ENCODE data around the gene ARL6IP5. TPM values are rescaled to one million over a fixed set of nuclear protein-coding genes. Genes with fewer than 3 reads are reported as not detected.

The ARL6IP5 gene
- total RNA-seq, 1 experiment from 2014 or later, result 41.5 TPM

DNA sequence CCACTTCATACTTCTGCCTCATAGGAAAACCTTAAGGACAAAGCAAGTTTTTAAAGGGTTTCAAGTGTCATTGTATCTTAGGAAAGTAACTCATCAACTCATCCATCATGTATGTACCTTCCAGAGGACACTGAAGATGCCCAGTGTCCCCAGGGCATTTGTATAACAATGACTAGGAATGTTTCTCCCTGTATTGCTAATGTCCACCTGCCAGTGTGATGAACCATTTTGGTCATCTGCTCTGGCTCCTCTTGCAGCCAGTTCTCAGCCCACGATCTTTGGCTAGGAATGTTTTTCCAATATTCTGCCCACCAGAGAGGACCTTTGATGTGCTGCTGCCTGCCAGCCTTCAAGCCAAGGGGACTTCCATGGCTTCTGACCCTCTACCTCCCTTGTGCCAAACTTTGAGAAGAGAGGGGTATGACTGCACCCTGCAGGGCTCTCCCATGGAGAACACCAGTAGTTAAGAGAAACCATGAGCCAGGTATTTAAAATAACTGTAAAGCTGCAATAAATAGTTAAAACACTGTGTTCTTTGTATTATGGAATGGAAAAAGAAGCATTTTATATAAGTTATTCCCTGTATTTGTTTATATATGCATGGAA, 26.3 kb downstream of the ARL6IP5 start:
- H3K9me3 ChIP-seq (ENCODE audit: control insufficient read depth, insufficient read depth, low read depth, low read length), result no peaks in the 10 kb centered on the region
- no peak overlapping the region for H3K4me3 ChIP-seq (ENCODE audit: low read depth in 2 of 2, low read length in 2 of 2)
- H3K27me3 ChIP-seq (ENCODE audit: control insufficient read depth, insufficient read depth, low read length), result no peaks in the 10 kb centered on the region
- H3K36me3 ChIP-seq (ENCODE audit: control insufficient read depth, insufficient read depth, low read length), result no peaks in the 10 kb centered on the region
- intact Hi-C loops (cut with micrococcal nuclease; ENCODE audit: unreplicated experiment) (no loop called here), in situ Hi-C loops (cut with HindIII; ENCODE audit: low pct_unique_long_range_greater_than_20kb, low sequenced_read_pairs) (no loop called here)
- no TSS peak for BruUV-seq (replicated peaks)
- TF ChIP-seq, protein P1, sequence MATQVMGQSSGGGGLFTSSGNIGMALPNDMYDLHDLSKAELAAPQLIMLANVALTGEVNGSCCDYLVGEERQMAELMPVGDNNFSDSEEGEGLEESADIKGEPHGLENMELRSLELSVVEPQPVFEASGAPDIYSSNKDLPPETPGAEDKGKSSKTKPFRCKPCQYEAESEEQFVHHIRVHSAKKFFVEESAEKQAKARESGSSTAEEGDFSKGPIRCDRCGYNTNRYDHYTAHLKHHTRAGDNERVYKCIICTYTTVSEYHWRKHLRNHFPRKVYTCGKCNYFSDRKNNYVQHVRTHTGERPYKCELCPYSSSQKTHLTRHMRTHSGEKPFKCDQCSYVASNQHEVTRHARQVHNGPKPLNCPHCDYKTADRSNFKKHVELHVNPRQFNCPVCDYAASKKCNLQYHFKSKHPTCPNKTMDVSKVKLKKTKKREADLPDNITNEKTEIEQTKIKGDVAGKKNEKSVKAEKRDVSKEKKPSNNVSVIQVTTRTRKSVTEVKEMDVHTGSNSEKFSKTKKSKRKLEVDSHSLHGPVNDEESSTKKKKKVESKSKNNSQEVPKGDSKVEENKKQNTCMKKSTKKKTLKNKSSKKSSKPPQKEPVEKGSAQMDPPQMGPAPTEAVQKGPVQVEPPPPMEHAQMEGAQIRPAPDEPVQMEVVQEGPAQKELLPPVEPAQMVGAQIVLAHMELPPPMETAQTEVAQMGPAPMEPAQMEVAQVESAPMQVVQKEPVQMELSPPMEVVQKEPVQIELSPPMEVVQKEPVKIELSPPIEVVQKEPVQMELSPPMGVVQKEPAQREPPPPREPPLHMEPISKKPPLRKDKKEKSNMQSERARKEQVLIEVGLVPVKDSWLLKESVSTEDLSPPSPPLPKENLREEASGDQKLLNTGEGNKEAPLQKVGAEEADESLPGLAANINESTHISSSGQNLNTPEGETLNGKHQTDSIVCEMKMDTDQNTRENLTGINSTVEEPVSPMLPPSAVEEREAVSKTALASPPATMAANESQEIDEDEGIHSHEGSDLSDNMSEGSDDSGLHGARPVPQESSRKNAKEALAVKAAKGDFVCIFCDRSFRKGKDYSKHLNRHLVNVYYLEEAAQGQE (IDR thresholded peaks at IDR 0.05; ENCODE audit: insufficient read depth in 1 of 2, low read depth in 2 of 2, low read length in 1 of 2), result no peak
- TF ChIP-seq POLR2AphosphoS5 (IDR thresholded peaks at IDR 0.05; ENCODE audit: low read depth, low read length) (no peak), SIN3A (IDR thresholded peaks at IDR 0.05; ENCODE audit: borderline replicate concordance, insufficient read depth, low read depth, low read length) (no peak), TCF7L2 (IDR thresholded peaks at IDR 0.05; ENCODE audit: low read depth, low read length) (no peak)
- TF ChIP-seq, protein P2, sequence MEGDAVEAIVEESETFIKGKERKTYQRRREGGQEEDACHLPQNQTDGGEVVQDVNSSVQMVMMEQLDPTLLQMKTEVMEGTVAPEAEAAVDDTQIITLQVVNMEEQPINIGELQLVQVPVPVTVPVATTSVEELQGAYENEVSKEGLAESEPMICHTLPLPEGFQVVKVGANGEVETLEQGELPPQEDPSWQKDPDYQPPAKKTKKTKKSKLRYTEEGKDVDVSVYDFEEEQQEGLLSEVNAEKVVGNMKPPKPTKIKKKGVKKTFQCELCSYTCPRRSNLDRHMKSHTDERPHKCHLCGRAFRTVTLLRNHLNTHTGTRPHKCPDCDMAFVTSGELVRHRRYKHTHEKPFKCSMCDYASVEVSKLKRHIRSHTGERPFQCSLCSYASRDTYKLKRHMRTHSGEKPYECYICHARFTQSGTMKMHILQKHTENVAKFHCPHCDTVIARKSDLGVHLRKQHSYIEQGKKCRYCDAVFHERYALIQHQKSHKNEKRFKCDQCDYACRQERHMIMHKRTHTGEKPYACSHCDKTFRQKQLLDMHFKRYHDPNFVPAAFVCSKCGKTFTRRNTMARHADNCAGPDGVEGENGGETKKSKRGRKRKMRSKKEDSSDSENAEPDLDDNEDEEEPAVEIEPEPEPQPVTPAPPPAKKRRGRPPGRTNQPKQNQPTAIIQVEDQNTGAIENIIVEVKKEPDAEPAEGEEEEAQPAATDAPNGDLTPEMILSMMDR (IDR thresholded peaks at IDR 0.05), result no peak
- H3K4me1 ChIP-seq (ENCODE audit: control insufficient read depth, insufficient read depth, low read length), result no peaks in the 10 kb centered on the region
- ChIA-PET POLR2A (no interaction called here), CTCF (no interaction called here)
- ATAC-seq, result no peak
- H3K27ac ChIP-seq (ENCODE audit: low read length), result no peak overlapping the region
- DNase-seq (ENCODE audit: low read depth, low spot score), result no peak

DNA sequence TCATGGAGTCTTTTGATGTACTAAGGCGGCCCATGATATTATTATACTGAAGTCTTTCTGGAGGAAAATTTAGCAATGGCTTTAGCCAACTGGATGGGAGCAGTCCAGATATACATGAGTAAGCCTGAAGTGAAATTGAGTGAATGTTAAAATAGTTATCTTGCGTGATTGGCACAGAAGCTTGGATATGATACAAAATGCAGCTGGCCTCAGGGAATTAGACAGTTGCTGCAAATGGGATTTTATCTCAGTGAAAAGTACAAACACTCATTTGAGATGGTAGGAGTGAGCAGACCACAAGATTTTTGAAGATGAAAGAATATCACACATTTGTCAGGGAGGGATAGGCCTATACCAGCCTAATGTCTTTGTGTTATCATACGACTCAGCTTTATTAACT, 28.8 kb downstream of the ARL6IP5 start:
- H3K36me3 ChIP-seq (ENCODE audit: control insufficient read depth, insufficient read depth, low read length), result no peaks in the 10 kb centered on the region
- no peaks in the 10 kb centered on the region for H3K27me3 ChIP-seq (ENCODE audit: control insufficient read depth, insufficient read depth, low read length)
- TF ChIP-seq, protein P2 (IDR thresholded peaks at IDR 0.05), result no peak
- TF ChIP-seq SIN3A (IDR thresholded peaks at IDR 0.05; ENCODE audit: borderline replicate concordance, insufficient read depth, low read depth, low read length), result no peak
- TF ChIP-seq, protein P1 (IDR thresholded peaks at IDR 0.05; ENCODE audit: insufficient read depth in 1 of 2, low read depth in 2 of 2, low read length in 1 of 2), result no peak
- TF ChIP-seq POLR2AphosphoS5 (IDR thresholded peaks at IDR 0.05; ENCODE audit: low read depth, low read length), result no peak
- no peak for TF ChIP-seq TCF7L2 (IDR thresholded peaks at IDR 0.05; ENCODE audit: low read depth, low read length)
- no peaks in the 10 kb centered on the region for H3K4me1 ChIP-seq (ENCODE audit: control insufficient read depth, insufficient read depth, low read length)
- ChIA-PET POLR2A (no interaction called here), CTCF (no interaction called here)
- H3K4me3 ChIP-seq (ENCODE audit: low read depth in 2 of 2, low read length in 2 of 2), result no peak overlapping the region
- ATAC-seq (no peak), DNase-seq (ENCODE audit: low read depth, low spot score) (no peak)
- no peaks in the 10 kb centered on the region for H3K9me3 ChIP-seq (ENCODE audit: control insufficient read depth, insufficient read depth, low read depth, low read length)
- in situ Hi-C loops (cut with HindIII; ENCODE audit: low pct_unique_long_range_greater_than_20kb, low sequenced_read_pairs), result no loop called here
- no peak overlapping the region for H3K27ac ChIP-seq (ENCODE audit: low read length)
- BruUV-seq (replicated peaks), result no TSS peak
- intact Hi-C loops (cut with micrococcal nuclease; ENCODE audit: unreplicated experiment), result no loop called here

All from Panc1 (cell line).